Left lung (tissue), 10 donors: ENCODE data around the gene TMEM208. TPM values are rescaled to one million over a fixed set of nuclear protein-coding genes. Genes with fewer than 3 reads are reported as not detected.
A peak's percentile ranks its signal among the peaks of the same experiment; 100 is the strongest.

Source experiments
- ATAC-seq: fragments of 200-7000 bp; cut with Tn5 transposase; one replicate; pipeline ENCODE4 v1.9.1; 2020; ENCODE audit warnings: moderate library complexity
- DNase-seq, 4 donors: peaks; one replicate each; pipeline ENCODE4 v3.0.0-alpha.2; 2013 to 2020
- H3K27ac ChIP-seq, 2 donors: fragments of 200-600 bp; sonication (generic) in 1 of 2; one replicate each; pipeline versions ENCODE4 v1.5.0 to v1.8.0; 2020 to 2021
- H3K27me3 ChIP-seq, 2 donors: fragments of 200-600 bp; sonication (generic) in 1 of 2; one replicate each; pipeline versions ENCODE4 v1.5.0 to v1.8.0; 2020 to 2021
- H3K36me3 ChIP-seq, 2 donors: fragments of 200-600 bp; sonication (generic) in 1 of 2; one replicate each; pipeline versions ENCODE4 v1.5.0 to v1.8.0; 2020 to 2021
- H3K4me1 ChIP-seq, 2 donors: fragments of 200-600 bp; one replicate each; pipeline ENCODE4 v1.8.0; 2021
- H3K4me3 ChIP-seq, 2 donors: fragments of 200-600 bp; sonication (generic) in 1 of 2; one replicate each; pipeline versions ENCODE4 v1.5.0 to v1.8.0; 2020 to 2021; ENCODE audit warnings: mild to moderate bottlenecking in 1 of 2
- H3K9me3 ChIP-seq, 2 donors: fragments of 200-600 bp; sonication (generic) in 1 of 2; one replicate each; pipeline versions ENCODE4 v1.5.0 to v1.8.0; 2020 to 2021
- intact Hi-C, 2 donors: fragments of 100-400 bp; cut with DNase I; formaldehyde crosslinking; loops; one replicate each; pipeline versions ENCODE4 v1.11.2 to v1.14.2; 2022
- polyA plus RNA-seq, 6 donors: library from polyadenylated mRNA; unstranded; fragments of 120-200 nt; gene quantifications; one replicate each; pipeline ENCODE4 v1.2.1, GENCODE V29; 2013; ENCODE audit not compliant: insufficient read length in 6 of 6
- total RNA-seq, 2 donors: library from RNA; stranded (reverse); fragmentation: NEBNext Ultra II Directional; extraction: Animal tissue kit (Norgen Biotek cat#: 25700); gene quantifications; one replicate each; pipeline ENCODE4 v1.2.1, GENCODE V29; 2021
- TF ChIP-seq, protein P1 (sequence below), 2 donors: fragments of 200-600 bp; sonication (generic) in 1 of 2; IDR thresholded peaks; one replicate each; pipeline versions ENCODE4 v1.5.0 to v1.8.0; 2021; ENCODE audit warnings: antibody characterized with exemption in 2 of 2
- donor health status: DM: no; HTN: yes; CAD: no.
- donor health status: DM: no; HTN: no; CAD: no.

The TMEM208 gene
- total and polyA plus RNA-seq, 8 donors: 23.1 to 56.9 (median 25.6) TPM

DNA sequence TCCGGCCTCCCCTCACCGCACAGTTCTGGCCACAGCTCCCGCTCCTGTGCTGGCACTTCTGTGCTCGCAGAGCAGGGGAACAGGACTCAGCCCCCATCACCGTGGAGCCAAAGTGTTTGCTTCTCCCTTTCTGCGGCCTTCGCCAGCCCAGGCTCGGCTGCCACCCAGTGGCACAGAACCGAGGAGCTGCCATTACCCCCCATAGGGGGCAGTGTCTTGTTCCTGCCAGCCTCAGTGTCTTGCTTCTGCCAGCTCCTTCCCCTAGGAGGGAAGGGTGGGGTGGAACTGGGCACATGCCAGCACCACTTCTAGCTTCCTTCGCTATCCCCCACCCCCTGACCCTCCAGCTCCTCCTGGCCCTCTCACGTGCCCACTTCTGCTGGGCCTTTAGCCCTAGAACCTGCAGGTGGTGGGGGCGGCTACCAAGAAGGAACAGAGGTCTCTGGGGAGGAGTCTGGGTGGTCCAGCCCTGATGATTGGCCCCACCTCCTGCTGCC is 28.6 kb upstream of the TMEM208 start:
- TF ChIP-seq, protein P1, sequence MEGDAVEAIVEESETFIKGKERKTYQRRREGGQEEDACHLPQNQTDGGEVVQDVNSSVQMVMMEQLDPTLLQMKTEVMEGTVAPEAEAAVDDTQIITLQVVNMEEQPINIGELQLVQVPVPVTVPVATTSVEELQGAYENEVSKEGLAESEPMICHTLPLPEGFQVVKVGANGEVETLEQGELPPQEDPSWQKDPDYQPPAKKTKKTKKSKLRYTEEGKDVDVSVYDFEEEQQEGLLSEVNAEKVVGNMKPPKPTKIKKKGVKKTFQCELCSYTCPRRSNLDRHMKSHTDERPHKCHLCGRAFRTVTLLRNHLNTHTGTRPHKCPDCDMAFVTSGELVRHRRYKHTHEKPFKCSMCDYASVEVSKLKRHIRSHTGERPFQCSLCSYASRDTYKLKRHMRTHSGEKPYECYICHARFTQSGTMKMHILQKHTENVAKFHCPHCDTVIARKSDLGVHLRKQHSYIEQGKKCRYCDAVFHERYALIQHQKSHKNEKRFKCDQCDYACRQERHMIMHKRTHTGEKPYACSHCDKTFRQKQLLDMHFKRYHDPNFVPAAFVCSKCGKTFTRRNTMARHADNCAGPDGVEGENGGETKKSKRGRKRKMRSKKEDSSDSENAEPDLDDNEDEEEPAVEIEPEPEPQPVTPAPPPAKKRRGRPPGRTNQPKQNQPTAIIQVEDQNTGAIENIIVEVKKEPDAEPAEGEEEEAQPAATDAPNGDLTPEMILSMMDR (IDR thresholded peaks at IDR 0.05): peak; percentile 63 to 65
- Histone ChIP-seq H3K9me3 (no peaks in the 10 kb centered on the region), H3K27me3 (no peaks in the 10 kb centered on the region), H3K27ac (peak overlapping the region; percentile 42 to 61), H3K4me1 (peaks cover 7 to 50% of the 10 kb centered on the region in 2 donors), H3K36me3 (peaks cover 0 to 97% of the 10 kb centered on the region in 2 donors), H3K4me3 (no peak overlapping the region)
- DNase-seq (peak in 3 of 4 donors; percentile 68 to 76 (median 70)), ATAC-seq (peak; percentile 73)
- intact Hi-C loops: no loop called here

- TF ChIP-seq, protein P1 (IDR thresholded peaks at IDR 0.05): peak in 1 of 2 donors; percentile 26
- H3K27ac ChIP-seq: peak within 1 kb of the TSS; percentile 61 to 67
- intact Hi-C loops: no loop called here
- peak in 2 of 4 donors; percentile 69 to 87 for DNase-seq
- H3K27me3 ChIP-seq: no peaks in the 10 kb centered on the region
- peak within 1 kb of the TSS; percentile 27 to 42 for H3K4me3 ChIP-seq
- ATAC-seq: peak; percentile 92
- H3K36me3 ChIP-seq: peaks cover 0 to 98% of the 10 kb centered on the region in 2 donors
- H3K9me3 ChIP-seq: no peaks in the 10 kb centered on the region
- peaks cover 3 to 41% of the 10 kb centered on the region in 2 donors for H3K4me1 ChIP-seq
Observed at GRCh38 chr16:67199011-67199807, 27.7 kb upstream of the TMEM208 start, which contains the start of gene ELMO3. Gene ELMO3 (plus strand): TSS chr16:67199131. CDS start chr16:67199327, 196 bp downstream.

- peak; percentile 41 for ATAC-seq
- H3K9me3 ChIP-seq: no peaks in the 10 kb centered on the region
- peak in 1 of 4 donors; percentile 75 for DNase-seq
- H3K4me3 ChIP-seq: peak overlapping the region; percentile 27 to 42
- no peak overlapping the region for H3K27ac ChIP-seq
- no peaks in the 10 kb centered on the region for H3K27me3 ChIP-seq
- H3K36me3 ChIP-seq: peaks cover 0 to 98% of the 10 kb centered on the region in 2 donors
- TF ChIP-seq, protein P1 (IDR thresholded peaks at IDR 0.05): peak in 1 of 2 donors; percentile 5
- peaks cover 3 to 39% of the 10 kb centered on the region in 2 donors for H3K4me1 ChIP-seq
- intact Hi-C loops: no loop called here
Observed at GRCh38 chr16:67199808-67200198, 27.1 kb upstream of the TMEM208 start.

- ATAC-seq (no peak), DNase-seq (peak in 1 of 4 donors; percentile 61)
- intact Hi-C loops: no loop called here
- Histone ChIP-seq H3K27me3 (no peaks in the 10 kb centered on the region), H3K4me3 (no peak overlapping the region), H3K36me3 (peaks cover 0 to 93% of the 10 kb centered on the region in 2 donors), H3K9me3 (no peaks in the 10 kb centered on the region), H3K4me1 (peaks cover 3 to 34% of the 10 kb centered on the region in 2 donors), H3K27ac (no peak overlapping the region)
- TF ChIP-seq, protein P1 (IDR thresholded peaks at IDR 0.05): no peak
Observed at GRCh38 chr16:67200491-67200890, 26.4 kb upstream of the TMEM208 start.
